BE2C (cell line): ENCODE measurements around the gene C12orf75.

Source experiments
- DNase-seq: peaks from one replicate; pipeline ENCODE4 v3.0.0-alpha.2; 2020
- H3K27me3 ChIP-seq: fragments of 250-450 bp; sonication (Bioruptor Pico); 2 replicates; pipeline ENCODE4 v1.5.1; 2020; ENCODE audit warnings: mild to moderate bottlenecking
- H3K36me3 ChIP-seq: fragments of 250-450 bp; sonication (Bioruptor Pico); 2 replicates; pipeline ENCODE4 v1.5.1; 2020; ENCODE audit warnings: mild to moderate bottlenecking
- H3K4me1 ChIP-seq: fragments of 250-450 bp; sonication (Bioruptor Pico); 2 replicates; pipeline ENCODE4 v1.5.1; 2020
- H3K4me3 ChIP-seq: 2 replicates; pipeline ENCODE4 v1.5.1; 2011; ENCODE audit warnings: low read depth, low read length
- H3K9me3 ChIP-seq: fragments of 250-450 bp; sonication (Bioruptor Pico); 2 replicates; pipeline ENCODE4 v1.5.1; 2020
- TF ChIP-seq, protein P1 (sequence below): IDR thresholded peaks from 2 replicates; pipeline ENCODE4 v1.5.1; 2012; ENCODE audit warnings: mild to moderate bottlenecking, low read depth, low read length

Gene C12orf75

DNA sequence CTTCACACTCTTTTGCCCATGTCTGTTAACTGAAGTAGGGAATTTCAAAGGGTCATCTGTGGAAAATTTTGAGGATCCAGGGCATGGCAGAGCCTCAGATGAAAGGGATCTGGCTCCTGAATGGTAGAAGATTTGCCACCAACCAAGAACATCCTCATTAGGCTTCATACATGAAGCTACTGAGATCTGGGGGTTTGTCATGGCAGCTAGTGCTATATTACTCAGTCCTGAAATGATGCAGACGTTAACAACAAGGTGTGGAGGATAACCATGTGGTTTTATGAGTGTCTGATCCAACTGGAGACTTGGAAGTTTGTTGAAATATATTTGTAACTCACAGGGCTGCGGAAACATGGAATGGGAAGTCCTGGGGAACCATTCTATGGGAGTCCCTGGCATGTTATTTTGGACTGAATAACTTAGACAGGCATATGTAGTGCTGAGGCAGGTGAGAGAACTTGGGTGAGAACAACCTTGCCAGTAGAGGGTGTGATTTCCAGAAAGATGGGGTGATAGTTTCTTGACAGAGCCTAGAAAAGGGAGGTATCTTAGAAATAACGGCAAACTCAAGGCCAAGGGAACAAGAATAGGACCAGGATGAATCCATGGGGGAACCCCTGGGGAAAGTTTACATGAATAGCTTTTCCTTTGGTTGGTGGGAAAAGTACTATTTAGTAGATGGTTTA, 42.0 kb upstream of the C12orf75 start:
- no peaks in the 10 kb centered on the region for H3K9me3 ChIP-seq
- TF ChIP-seq, protein P1, sequence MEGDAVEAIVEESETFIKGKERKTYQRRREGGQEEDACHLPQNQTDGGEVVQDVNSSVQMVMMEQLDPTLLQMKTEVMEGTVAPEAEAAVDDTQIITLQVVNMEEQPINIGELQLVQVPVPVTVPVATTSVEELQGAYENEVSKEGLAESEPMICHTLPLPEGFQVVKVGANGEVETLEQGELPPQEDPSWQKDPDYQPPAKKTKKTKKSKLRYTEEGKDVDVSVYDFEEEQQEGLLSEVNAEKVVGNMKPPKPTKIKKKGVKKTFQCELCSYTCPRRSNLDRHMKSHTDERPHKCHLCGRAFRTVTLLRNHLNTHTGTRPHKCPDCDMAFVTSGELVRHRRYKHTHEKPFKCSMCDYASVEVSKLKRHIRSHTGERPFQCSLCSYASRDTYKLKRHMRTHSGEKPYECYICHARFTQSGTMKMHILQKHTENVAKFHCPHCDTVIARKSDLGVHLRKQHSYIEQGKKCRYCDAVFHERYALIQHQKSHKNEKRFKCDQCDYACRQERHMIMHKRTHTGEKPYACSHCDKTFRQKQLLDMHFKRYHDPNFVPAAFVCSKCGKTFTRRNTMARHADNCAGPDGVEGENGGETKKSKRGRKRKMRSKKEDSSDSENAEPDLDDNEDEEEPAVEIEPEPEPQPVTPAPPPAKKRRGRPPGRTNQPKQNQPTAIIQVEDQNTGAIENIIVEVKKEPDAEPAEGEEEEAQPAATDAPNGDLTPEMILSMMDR = no peak
- H3K27me3 ChIP-seq = peaks cover 26% of the 10 kb centered on the region
- no peak for DNase-seq
- no peaks in the 10 kb centered on the region for H3K4me1 ChIP-seq
- no peak overlapping the region for H3K4me3 ChIP-seq
- no peaks in the 10 kb centered on the region for H3K36me3 ChIP-seq

DNA sequence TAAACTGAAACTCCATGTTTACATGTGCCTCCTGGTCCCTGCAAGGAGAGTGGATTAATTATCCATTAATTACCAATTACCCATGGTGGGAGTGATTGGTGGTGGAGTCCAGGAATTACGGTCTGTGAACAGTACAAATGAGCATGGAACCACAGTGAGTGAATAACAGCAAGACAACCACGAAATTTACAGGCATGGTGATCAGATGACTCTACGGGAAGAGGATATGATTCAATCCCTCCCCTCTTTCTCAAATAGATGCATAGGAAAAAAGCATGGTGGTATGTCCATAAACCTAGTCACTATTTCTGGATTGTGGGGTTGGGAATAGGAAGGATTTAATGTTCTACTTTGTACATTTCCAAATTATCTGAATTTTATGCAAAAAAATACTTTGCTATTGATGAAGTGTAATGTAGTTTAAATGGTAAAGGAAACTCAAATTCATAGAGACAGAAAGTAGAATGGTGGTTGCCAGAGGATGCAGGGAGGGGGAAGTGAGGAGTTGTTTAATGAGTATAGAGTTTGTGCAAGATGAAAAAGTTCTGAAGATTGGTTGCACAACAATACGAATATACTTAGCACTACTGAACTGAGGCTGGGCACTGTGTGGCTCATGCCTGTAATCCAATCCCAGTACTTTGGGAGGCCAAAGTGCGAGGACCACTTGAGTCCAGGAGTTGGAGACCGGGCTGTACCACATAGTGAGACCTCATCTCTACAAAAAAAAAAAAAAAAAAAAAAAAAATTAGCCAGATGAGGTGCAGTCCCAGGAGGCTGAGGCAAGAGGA, 41.2 kb upstream of the C12orf75 start:
- no peak for DNase-seq
- Histone ChIP-seq H3K9me3 (no peaks in the 10 kb centered on the region), H3K4me1 (no peaks in the 10 kb centered on the region), H3K27me3 (peaks cover 17% of the 10 kb centered on the region), H3K4me3 (no peak overlapping the region), H3K36me3 (no peaks in the 10 kb centered on the region)
- TF ChIP-seq, protein P1 = no peak

DNA sequence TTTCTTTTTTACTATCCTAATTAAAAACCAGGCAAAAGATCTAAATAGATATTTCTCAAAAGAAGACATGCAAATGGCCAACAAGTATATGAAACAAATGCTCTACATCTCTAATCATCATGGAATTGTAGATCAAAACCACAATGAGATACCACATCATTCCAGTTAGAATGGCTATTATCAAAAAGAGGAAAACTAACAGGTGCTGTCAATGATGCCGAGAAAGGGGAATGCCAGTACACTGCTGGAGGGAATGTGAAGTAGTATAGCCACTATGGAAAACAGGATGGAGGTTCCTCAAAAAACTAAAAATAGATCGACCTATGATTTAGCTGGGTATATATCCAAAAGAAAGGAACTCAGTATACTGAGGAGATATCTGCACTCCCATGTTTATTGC, 39.0 kb upstream of the C12orf75 start:
- H3K27me3 ChIP-seq = peaks cover 6% of the 10 kb centered on the region
- DNase-seq = no peak
- no peaks in the 10 kb centered on the region for H3K4me1 ChIP-seq
- H3K36me3 ChIP-seq = no peaks in the 10 kb centered on the region
- no peaks in the 10 kb centered on the region for H3K9me3 ChIP-seq
- no peak overlapping the region for H3K4me3 ChIP-seq
- TF ChIP-seq, protein P1 = no peak

DNA sequence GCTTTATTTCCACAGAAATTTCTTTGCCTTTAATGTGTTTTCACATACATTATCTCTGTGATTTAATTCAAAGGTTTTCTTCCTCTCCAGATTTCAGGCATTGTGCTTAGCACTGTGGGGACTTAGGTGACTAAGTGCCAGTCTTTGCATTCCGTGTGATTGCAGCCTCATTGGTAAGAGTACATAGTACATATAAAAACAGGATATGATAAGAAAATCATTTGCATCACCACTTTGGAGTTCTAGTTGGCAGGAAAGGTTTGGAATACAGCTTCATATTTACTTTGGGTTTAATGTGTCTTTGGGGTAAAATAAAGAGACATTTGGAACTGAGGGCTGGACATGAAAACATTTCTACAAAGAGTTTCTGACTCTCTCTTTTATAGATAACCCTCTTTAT, 37.8 kb upstream of the C12orf75 start:
- no peaks in the 10 kb centered on the region for H3K9me3 ChIP-seq
- no peak for DNase-seq
- peaks cover 6% of the 10 kb centered on the region for H3K27me3 ChIP-seq
- H3K4me3 ChIP-seq = no peak overlapping the region
- no peaks in the 10 kb centered on the region for H3K4me1 ChIP-seq
- H3K36me3 ChIP-seq = no peaks in the 10 kb centered on the region
- TF ChIP-seq, protein P1 = no peak

DNA sequence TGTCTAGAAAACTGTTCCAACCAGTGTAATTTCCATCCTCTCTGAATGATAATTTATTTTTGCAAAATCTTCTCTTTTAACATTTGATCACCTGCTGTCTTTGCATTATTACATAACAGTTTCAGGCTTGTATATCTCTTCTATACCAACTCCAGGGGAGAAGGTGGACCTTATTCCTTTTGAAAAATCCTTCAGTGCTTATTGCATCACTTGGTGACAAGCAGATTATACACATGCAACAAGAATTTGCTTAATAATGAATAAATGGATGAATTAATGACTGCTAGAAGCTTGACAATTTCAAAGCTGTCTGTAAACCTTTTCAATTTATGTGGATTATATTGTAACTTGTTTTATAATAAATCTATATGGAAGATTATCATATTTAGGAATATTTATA, 37.3 kb upstream of the C12orf75 start:
- Histone ChIP-seq H3K36me3 (no peaks in the 10 kb centered on the region), H3K27me3 (peaks cover 6% of the 10 kb centered on the region), H3K4me3 (no peak overlapping the region), H3K9me3 (no peaks in the 10 kb centered on the region), H3K4me1 (no peaks in the 10 kb centered on the region)
- TF ChIP-seq, protein P1 = no peak
- no peak for DNase-seq

DNA sequence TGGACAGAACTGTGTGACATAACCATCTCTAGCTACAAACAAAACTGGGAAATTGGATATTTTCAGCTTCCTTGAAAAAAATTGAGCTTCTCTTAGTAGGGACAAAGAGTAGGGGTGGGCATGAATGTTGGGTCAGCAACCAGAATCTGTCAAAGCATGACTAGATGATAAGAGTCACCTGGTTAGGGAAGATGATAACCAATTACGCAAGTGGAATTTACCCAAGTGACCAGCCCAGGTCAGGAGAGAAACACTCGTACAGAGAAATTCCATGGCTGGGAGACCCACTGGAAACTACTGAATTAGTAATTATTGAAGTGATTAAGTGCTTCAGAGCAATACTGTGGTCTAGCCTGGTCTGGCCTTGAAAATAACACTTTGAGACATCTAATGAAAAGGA, 36.3 kb upstream of the C12orf75 start:
- TF ChIP-seq, protein P1 = no peak
- Histone ChIP-seq H3K36me3 (no peaks in the 10 kb centered on the region), H3K4me3 (no peak overlapping the region), H3K9me3 (no peaks in the 10 kb centered on the region), H3K27me3 (peaks cover 6% of the 10 kb centered on the region), H3K4me1 (no peaks in the 10 kb centered on the region)
- no peak for DNase-seq
